IPS-15b (cell line): Measurements from ENCODE around the gene DMRT2.

Experiments used
- H3K27me3 ChIP-seq: one replicate; pipeline ENCODE4 v1.6.1; 2013; ENCODE audit warnings: low read length; ENCODE audit not compliant: control insufficient read depth, insufficient read depth
- H3K36me3 ChIP-seq: one replicate; pipeline ENCODE4 v1.6.1; 2013; ENCODE audit warnings: low read length; ENCODE audit not compliant: control insufficient read depth, insufficient read depth
- H3K4me1 ChIP-seq: one replicate; pipeline ENCODE4 v1.6.1; 2013; ENCODE audit warnings: mild to moderate bottlenecking, low read length; ENCODE audit not compliant: control insufficient read depth, insufficient read depth
- H3K4me3 ChIP-seq: one replicate; pipeline ENCODE4 v1.5.1; 2013; ENCODE audit warnings: low read depth, low read length
- H3K9ac ChIP-seq: one replicate; pipeline ENCODE4 v1.6.1; 2013; ENCODE audit warnings: low read depth, mild to moderate bottlenecking, low read length
- H3K9me3 ChIP-seq: one replicate; pipeline ENCODE4 v1.6.1; 2013; ENCODE audit warnings: mild to moderate bottlenecking, low read length; ENCODE audit not compliant: control insufficient read depth, insufficient read depth

The DMRT2 gene

GRCh38 chr9:1050125-1050895, at the start of gene DMRT2:
TSS of gene DMRT2 (plus strand) at chr9:1050357. CDS start at chr9:1051614, 1,257 bp downstream.
- peak within 1 kb of the TSS; percentile 68 for H3K4me3 ChIP-seq
- H3K27me3 ChIP-seq: peaks cover 98% of the 10 kb centered on the region
- no peak within 1 kb of the TSS for H3K9ac ChIP-seq
- H3K36me3 ChIP-seq: no peaks in the 10 kb centered on the region
- no peaks in the 10 kb centered on the region for H3K9me3 ChIP-seq
- H3K4me1 ChIP-seq: peaks cover 5% of the 10 kb centered on the region

GRCh38 chr9:1001838-1002237, 48.3 kb upstream of the DMRT2 start:
- Histone ChIP-seq H3K4me3 (no peak overlapping the region), H3K9me3 (peaks cover 18% of the 10 kb centered on the region), H3K27me3 (no peaks in the 10 kb centered on the region), H3K9ac (no peak overlapping the region), H3K4me1 (no peaks in the 10 kb centered on the region), H3K36me3 (no peaks in the 10 kb centered on the region)

GRCh38 chr9:1002678-1003077, 47.5 kb upstream of the DMRT2 start:
- Histone ChIP-seq H3K27me3 (no peaks in the 10 kb centered on the region), H3K4me3 (no peak overlapping the region), H3K9ac (no peak overlapping the region), H3K4me1 (no peaks in the 10 kb centered on the region), H3K36me3 (no peaks in the 10 kb centered on the region), H3K9me3 (peaks cover 18% of the 10 kb centered on the region)

- Histone ChIP-seq H3K4me1 (no peaks in the 10 kb centered on the region), H3K4me3 (no peak overlapping the region), H3K9ac (no peak overlapping the region), H3K9me3 (peaks cover 4% of the 10 kb centered on the region), H3K36me3 (no peaks in the 10 kb centered on the region), H3K27me3 (peaks cover 15% of the 10 kb centered on the region)
Observed at GRCh38 chr9:1005043-1005667, 45.0 kb upstream of the DMRT2 start.

DNA sequence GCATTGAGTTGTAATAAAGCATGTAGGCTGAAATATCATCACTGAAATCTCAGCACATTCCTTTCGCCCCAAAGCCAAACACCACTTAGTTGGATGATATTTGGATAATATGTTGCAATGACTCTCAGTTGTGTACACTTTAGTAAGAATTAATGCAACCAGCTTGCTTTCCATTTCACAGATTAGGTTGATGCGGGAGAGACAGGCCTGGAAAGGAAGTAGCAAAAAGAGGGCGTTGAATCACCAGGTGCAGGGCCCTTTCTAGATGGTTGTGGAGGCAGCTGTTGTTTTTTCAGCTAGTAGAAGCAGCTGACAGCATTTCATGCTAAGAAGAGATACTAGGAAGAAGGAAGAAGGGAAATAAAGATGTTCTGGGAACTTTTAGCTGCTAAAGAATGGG, 42.8 kb upstream of the DMRT2 start:
- no peak overlapping the region for H3K4me3 ChIP-seq
- no peak overlapping the region for H3K9ac ChIP-seq
- no peaks in the 10 kb centered on the region for H3K36me3 ChIP-seq
- no peaks in the 10 kb centered on the region for H3K9me3 ChIP-seq
- peaks cover 17% of the 10 kb centered on the region for H3K27me3 ChIP-seq
- no peaks in the 10 kb centered on the region for H3K4me1 ChIP-seq

DNA sequence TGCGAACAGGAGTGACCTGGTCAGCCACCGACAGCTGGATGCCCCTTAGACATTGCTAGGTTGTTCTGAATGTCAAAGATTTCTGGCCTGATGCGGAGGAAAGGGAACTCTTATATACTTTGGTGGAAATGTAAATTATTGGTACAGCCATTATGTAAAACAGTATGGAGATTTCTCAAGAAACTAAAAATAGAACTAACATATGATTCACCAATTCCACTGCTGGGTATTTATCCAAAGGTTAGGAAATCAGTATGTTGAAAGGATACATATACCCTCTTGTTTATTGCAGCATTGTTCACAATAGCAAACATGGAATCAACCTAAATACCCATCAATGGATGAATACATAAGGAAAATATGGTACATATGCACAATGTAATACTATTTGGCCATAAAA, 41.9 kb upstream of the DMRT2 start:
- Histone ChIP-seq H3K9ac (no peak overlapping the region), H3K36me3 (no peaks in the 10 kb centered on the region), H3K27me3 (peaks cover 17% of the 10 kb centered on the region), H3K9me3 (no peaks in the 10 kb centered on the region), H3K4me3 (no peak overlapping the region), H3K4me1 (no peaks in the 10 kb centered on the region)

- Histone ChIP-seq H3K4me3 (no peak overlapping the region), H3K9me3 (no peaks in the 10 kb centered on the region), H3K9ac (no peak overlapping the region), H3K4me1 (no peaks in the 10 kb centered on the region), H3K27me3 (peaks cover 17% of the 10 kb centered on the region), H3K36me3 (no peaks in the 10 kb centered on the region)
Observed at GRCh38 chr9:1009101-1009707, 41.0 kb upstream of the DMRT2 start.

GRCh38 chr9:1013021-1013420, 37.1 kb upstream of the DMRT2 start:
- no peak overlapping the region for H3K9ac ChIP-seq
- H3K4me3 ChIP-seq: no peak overlapping the region
- H3K9me3 ChIP-seq: no peaks in the 10 kb centered on the region
- peaks cover 17% of the 10 kb centered on the region for H3K27me3 ChIP-seq
- no peaks in the 10 kb centered on the region for H3K4me1 ChIP-seq
- no peaks in the 10 kb centered on the region for H3K36me3 ChIP-seq

- no peak overlapping the region for H3K4me3 ChIP-seq
- no peaks in the 10 kb centered on the region for H3K36me3 ChIP-seq
- H3K9ac ChIP-seq: no peak overlapping the region
- no peaks in the 10 kb centered on the region for H3K9me3 ChIP-seq
- peaks cover 9% of the 10 kb centered on the region for H3K27me3 ChIP-seq
- H3K4me1 ChIP-seq: no peaks in the 10 kb centered on the region
Observed at GRCh38 chr9:1014225-1014624, 35.9 kb upstream of the DMRT2 start.

GRCh38 chr9:1014640-1015039, 35.5 kb upstream of the DMRT2 start:
- Histone ChIP-seq H3K36me3 (no peaks in the 10 kb centered on the region), H3K4me1 (no peaks in the 10 kb centered on the region), H3K9ac (no peak overlapping the region), H3K4me3 (no peak overlapping the region), H3K9me3 (no peaks in the 10 kb centered on the region), H3K27me3 (peaks cover 5% of the 10 kb centered on the region)

DNA sequence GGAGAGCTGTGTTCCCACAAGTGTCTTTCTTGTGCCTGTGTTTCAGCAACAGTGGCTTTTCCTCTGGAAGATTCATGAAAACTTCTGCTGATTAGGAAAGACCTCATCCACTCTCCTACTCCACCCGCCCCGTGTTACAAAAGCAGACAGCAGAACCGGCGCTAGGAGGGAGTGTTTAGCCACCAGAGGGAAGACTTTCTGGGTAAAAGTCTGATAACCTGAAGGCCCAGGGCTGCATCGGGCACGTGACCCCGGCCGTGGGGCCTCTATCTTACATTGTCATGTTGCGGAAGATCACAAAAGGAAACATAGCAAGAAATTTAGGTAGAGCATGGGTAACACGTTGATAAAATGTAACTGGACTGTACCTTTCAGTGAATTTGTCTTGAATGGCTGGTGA, 32.0 kb upstream of the DMRT2 start:
- Histone ChIP-seq H3K4me3 (no peak overlapping the region), H3K27me3 (peaks cover 2% of the 10 kb centered on the region)

DNA sequence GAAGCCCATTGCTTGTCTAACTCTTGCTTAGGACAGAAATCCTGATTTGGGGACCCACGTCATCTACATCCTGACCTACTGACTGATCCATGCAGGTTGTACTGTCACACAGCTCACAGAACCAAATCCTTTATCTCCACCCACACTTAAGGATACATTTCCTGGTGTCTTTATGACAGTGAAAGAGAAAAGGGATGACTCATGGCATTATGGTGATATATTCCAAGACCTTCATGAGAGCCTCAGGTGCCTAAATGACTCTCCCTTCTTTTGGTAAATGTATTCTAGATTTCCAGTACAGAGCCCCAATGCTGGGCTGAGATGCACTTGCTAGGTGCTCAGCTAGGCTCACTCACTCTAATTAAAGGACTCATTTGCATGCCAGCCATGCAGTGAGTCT, 26.0 kb upstream of the DMRT2 start:
- Histone ChIP-seq H3K36me3 (no peaks in the 10 kb centered on the region), H3K9me3 (no peaks in the 10 kb centered on the region), H3K9ac (no peak overlapping the region), H3K4me1 (no peaks in the 10 kb centered on the region), H3K4me3 (no peak overlapping the region), H3K27me3 (peaks cover under 1% of the 10 kb centered on the region)

More for the DNA sequence above, 32.0 kb upstream of the DMRT2 start:
- H3K9ac ChIP-seq: no peak overlapping the region
- H3K4me1 ChIP-seq: no peaks in the 10 kb centered on the region
- no peaks in the 10 kb centered on the region for H3K36me3 ChIP-seq
- H3K9me3 ChIP-seq: no peaks in the 10 kb centered on the region
